GM12892 (cell line): Measurements from ENCODE around the gene SMIM38.

Experiments
- POLR2A ChIP-seq: IDR thresholded peaks from 2 replicates; pipeline ENCODE4 v1.6.1; 2011; ENCODE audit warnings: low read depth, low read length, control low read depth
- TAF1 ChIP-seq: IDR thresholded peaks from 2 replicates; pipeline ENCODE4 v1.6.1; 2011; ENCODE audit warnings: low read depth, mild to moderate bottlenecking, control low read depth, low read length, borderline replicate concordance

GRCh38 chr11:69154938-69155301, 815 bp upstream of the SMIM38 start:
- no peak for TF ChIP-seq POLR2A
- TF ChIP-seq TAF1 = no peak
